Neutrophil (primary cell): ENCODE data around the gene RCBTB2.

Experiments
- H3K27ac ChIP-seq: fragments of 200-600 bp; sonication (generic); 2 replicates; pipeline ENCODE4 v1.5.1; 2016; ENCODE audit warnings: mild to moderate bottlenecking, moderate library complexity
- H3K27me3 ChIP-seq: fragments of 200-600 bp; sonication (generic); 2 replicates; pipeline ENCODE4 v1.6.0; 2016; ENCODE audit warnings: mild to moderate bottlenecking
- H3K36me3 ChIP-seq: fragments of 200-600 bp; sonication (generic); 2 replicates; pipeline ENCODE4 v1.5.1; 2017
- H3K4me1 ChIP-seq, 2 experiments: fragments of 200-600 bp in 1 of 2; sonication (generic) in 1 of 2; 1 replicate in 1 of 2; 2 replicates in 1 of 2; pipeline versions ENCODE4 v1.5.1 to v1.6.1; 2013 to 2016; ENCODE audit warnings: low read depth in 1 of 2, low read length in 1 of 2, mild to moderate bottlenecking in 1 of 2, moderate library complexity in 1 of 2; ENCODE audit not compliant: control insufficient read depth in 1 of 2, insufficient read depth in 1 of 2
- H3K4me3 ChIP-seq, 2 experiments: fragments of 200-600 bp in 1 of 2; sonication (generic) in 1 of 2; 1 replicate in 1 of 2; 2 replicates in 1 of 2; pipeline ENCODE4 v1.5.1; 2013 to 2016; ENCODE audit warnings: low read depth in 1 of 2, low read length in 1 of 2, mild to moderate bottlenecking in 1 of 2, moderate library complexity in 1 of 2
- H3K9me3 ChIP-seq: fragments of 200-600 bp; sonication (generic); 2 replicates; pipeline ENCODE4 v1.5.1; 2016
- TF ChIP-seq, protein P1 (sequence below): fragments of 200-600 bp; sonication (generic); IDR thresholded peaks from 2 replicates; pipeline ENCODE4 v1.5.1; 2016; ENCODE audit warnings: antibody characterized with exemption

Gene RCBTB2

GRCh38 chr13:48492470-48493065 lies 40.3 kb downstream of the RCBTB2 start:
- Histone ChIP-seq H3K27me3 (no peaks in the 10 kb centered on the region), H3K9me3 (no peaks in the 10 kb centered on the region), H3K36me3 (peaks cover 37% of the 10 kb centered on the region), H3K4me3 (peak overlapping the region; percentile 56 to 60), H3K4me1 (peaks cover 30 to 32% of the 10 kb centered on the region in 2 experiments), H3K27ac (peak overlapping the region; percentile 87)
- TF ChIP-seq, protein P1, sequence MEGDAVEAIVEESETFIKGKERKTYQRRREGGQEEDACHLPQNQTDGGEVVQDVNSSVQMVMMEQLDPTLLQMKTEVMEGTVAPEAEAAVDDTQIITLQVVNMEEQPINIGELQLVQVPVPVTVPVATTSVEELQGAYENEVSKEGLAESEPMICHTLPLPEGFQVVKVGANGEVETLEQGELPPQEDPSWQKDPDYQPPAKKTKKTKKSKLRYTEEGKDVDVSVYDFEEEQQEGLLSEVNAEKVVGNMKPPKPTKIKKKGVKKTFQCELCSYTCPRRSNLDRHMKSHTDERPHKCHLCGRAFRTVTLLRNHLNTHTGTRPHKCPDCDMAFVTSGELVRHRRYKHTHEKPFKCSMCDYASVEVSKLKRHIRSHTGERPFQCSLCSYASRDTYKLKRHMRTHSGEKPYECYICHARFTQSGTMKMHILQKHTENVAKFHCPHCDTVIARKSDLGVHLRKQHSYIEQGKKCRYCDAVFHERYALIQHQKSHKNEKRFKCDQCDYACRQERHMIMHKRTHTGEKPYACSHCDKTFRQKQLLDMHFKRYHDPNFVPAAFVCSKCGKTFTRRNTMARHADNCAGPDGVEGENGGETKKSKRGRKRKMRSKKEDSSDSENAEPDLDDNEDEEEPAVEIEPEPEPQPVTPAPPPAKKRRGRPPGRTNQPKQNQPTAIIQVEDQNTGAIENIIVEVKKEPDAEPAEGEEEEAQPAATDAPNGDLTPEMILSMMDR = no peak

- TF ChIP-seq, protein P1 = no peak
- peak overlapping the region; percentile 87 for H3K27ac ChIP-seq
- no peaks in the 10 kb centered on the region for H3K9me3 ChIP-seq
- peak overlapping the region; percentile 56 to 60 for H3K4me3 ChIP-seq
- peaks cover 33% of the 10 kb centered on the region for H3K36me3 ChIP-seq
- peaks cover 30 to 32% of the 10 kb centered on the region in 2 experiments for H3K4me1 ChIP-seq
- H3K27me3 ChIP-seq = no peaks in the 10 kb centered on the region
Measured at GRCh38 chr13:48492096-48492440, 40.8 kb downstream of the RCBTB2 start.

- Histone ChIP-seq H3K27ac (peak overlapping the region; percentile 87), H3K27me3 (no peaks in the 10 kb centered on the region), H3K36me3 (peaks cover 32% of the 10 kb centered on the region), H3K4me1 (peaks cover 30 to 32% of the 10 kb centered on the region in 2 experiments), H3K4me3 (peak overlapping the region; percentile 56 to 60), H3K9me3 (no peaks in the 10 kb centered on the region)
- TF ChIP-seq, protein P1 = no peak
Measured at GRCh38 chr13:48491423-48492095, 41.3 kb downstream of the RCBTB2 start.

DNA sequence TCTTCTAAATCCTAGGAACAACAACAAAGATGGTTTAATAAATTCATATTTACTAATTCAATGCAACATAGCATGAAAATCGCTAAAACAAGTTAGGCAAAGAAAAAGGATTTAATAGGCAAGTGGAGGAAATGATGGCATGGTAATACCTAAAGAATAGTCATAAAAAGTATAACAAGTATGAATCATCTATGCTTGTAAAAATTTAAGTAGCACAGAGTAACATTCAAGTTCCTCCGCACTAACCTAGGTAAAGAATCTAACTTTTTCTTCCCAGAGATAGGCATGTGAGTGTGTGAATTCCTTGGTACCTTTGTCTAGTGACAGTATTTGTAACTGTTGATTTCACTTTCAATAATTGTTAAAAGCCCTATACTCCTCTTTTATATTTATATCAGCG lies 42.6 kb downstream of the RCBTB2 start:
- no peak overlapping the region for H3K27ac ChIP-seq
- H3K36me3 ChIP-seq = peaks cover 26% of the 10 kb centered on the region
- H3K4me3 ChIP-seq = no peak overlapping the region
- H3K27me3 ChIP-seq = no peaks in the 10 kb centered on the region
- TF ChIP-seq, protein P1 = no peak
- no peaks in the 10 kb centered on the region for H3K9me3 ChIP-seq
- peaks cover 30 to 32% of the 10 kb centered on the region in 2 experiments for H3K4me1 ChIP-seq

DNA sequence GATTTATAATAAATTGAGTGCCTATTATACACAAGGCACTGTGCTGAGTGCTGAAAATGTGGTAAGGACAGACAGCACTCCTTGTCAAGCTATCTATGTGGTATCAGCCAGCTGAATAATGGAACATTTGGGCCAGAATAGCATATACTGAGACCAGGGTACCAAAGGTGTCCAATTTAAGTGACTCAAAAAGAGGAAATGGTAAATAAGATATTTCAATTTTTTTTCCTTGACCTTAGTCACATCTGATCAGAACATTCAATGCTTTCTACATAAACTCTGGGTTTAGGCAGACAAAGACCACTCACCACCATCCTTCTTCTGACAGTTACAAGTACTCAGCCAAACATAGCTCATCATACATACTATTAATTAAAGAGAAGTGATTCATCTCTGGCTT lies 43.2 kb downstream of the RCBTB2 start:
- no peaks in the 10 kb centered on the region for H3K9me3 ChIP-seq
- peaks cover 30 to 32% of the 10 kb centered on the region in 2 experiments for H3K4me1 ChIP-seq
- no peak overlapping the region for H3K27ac ChIP-seq
- H3K4me3 ChIP-seq = no peak overlapping the region
- peaks cover 25% of the 10 kb centered on the region for H3K36me3 ChIP-seq
- no peaks in the 10 kb centered on the region for H3K27me3 ChIP-seq
- TF ChIP-seq, protein P1 = no peak
